Ammon's horn (tissue), 1 donor: Measurements from ENCODE around the gene PCSK4.
A peak's percentile ranks its signal among the peaks of the same experiment; 100 is the strongest.
"Not testable (repeated sequence)": the region's sequence is repeated elsewhere in the genome, so short reads cannot be mapped to it uniquely, and the experiment has no call there.

Experiments used
- DNase-seq: peaks from one replicate; pipeline ENCODE4 v3.0.0-alpha.2; 2016; ENCODE audit warnings: low spot score

Gene PCSK4

DNA sequence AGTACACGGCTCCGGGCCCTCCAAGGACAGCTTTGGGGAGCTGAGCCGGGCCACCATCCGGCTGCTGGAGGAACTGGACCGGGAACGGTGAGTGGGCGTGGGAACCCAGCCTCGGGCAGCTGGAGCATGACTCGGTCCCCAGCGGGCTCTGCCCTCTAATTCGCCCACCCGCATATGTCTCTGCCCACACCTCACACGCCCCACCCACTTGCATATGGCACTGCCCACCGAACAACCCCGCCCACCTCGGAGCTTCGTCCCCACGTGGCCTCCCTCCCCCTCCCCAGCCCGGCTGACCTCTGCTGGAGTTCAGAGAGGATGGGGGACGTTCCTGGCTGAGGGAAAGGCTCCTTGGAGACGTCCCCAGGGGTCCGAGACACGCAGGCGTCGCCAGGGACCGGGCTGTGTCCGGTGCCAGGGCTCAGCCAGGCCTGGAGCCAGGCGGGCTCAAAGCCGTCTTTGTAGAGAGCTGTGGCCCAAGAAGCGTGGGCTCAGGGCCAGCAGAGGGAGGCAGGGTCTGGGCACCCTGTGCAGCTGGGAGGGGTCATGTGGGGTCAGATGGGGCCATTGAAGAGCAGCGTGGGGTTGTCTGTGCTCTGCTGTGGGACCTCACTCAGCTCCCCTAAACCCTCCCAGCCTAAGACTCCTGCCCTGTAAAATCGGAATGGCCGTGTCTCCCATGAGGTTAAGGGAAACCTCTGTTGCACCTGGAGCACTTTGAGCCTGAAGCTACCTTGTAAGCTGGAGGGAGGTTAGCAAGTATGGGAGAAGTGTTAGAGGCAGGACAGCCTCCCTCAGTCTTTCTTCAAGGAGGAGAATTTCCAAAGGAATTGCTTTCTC lies 36.4 kb downstream of the PCSK4 start:
- peak; percentile 98 for DNase-seq

DNA sequence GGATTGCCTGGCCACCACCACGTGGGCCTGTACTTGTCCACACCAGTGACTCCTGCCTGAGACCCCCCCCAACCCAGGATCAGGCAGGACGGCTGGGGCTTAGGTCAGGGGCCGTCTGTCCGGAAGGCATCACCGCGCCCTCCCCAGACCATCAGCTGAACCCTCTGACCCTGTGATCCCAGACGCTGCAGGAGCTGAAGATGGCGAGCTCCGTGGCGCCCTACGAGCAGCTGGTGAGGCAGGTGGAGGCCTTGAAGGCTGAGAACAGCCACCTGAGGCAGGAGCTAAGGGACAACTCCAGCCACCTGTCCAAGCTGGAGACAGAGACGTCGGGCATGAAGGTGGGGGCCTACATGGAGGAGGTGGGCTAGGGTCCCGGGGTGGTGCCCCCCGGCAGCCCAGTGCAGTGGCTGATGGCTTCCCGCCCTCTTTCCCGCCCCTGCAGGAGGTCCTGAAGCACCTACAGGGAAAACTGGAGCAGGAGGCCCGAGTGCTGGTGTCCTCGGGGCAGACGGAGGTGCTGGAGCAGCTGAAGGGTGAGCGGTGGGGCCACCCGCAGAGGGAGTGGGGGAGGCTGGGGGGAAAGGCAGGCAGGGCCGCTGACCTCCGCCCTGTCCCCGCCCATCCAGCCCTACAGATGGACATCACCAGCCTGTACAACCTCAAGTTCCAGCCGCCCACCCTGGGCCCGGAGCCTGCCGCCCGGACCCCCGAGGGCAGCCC lies 37.2 kb downstream of the PCSK4 start:
- DNase-seq, result no peak

DNA sequence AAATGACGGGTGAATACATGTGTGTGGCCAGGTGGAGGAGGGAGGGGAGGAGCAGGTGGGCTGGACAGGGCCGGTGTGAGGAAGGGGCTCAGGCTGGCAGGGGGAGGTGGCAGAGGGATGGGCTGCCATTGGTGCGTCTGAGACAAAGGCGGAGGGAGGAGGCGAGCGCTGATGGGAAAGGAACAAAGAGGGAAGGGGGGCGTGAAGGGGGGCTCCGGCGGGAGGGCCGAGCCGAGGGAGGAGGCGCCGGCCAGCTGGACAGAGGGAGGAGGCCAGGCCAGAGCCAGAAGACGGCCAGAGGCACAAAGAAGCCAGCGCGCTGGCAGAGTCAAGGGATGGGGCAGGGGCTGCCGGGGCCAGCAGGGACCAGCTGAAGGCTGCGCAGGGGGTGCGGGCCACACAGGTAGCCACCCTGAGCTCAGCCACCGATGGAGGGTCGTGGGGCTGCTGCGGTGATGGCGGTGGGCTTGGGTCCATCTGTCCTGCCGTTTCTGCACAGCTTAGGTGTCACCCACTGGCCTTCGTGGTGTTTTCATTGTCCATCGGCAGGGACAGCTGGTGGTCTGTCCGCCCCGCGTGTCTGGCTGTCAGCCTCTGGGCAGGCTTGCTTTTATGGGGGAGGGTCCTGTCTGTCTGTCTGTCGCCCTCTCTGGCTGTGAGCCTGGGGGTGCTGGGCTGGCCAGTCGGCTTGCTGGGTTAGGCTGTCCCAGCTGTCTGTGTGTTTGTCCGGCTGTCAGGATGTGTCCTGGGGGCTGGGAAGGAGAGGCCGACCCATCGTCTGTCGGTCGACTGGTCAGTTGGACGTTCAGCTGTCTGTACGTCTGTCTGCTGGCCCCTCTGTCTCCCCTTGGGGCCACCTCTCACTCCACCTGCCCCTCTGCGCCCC lies 38.0 kb downstream of the PCSK4 start:
- DNase-seq, result peak; percentile 90

GRCh38 chr19:1450735-1451731 lies 39.1 kb downstream of the PCSK4 start:
- DNase-seq, result no peak

DNA sequence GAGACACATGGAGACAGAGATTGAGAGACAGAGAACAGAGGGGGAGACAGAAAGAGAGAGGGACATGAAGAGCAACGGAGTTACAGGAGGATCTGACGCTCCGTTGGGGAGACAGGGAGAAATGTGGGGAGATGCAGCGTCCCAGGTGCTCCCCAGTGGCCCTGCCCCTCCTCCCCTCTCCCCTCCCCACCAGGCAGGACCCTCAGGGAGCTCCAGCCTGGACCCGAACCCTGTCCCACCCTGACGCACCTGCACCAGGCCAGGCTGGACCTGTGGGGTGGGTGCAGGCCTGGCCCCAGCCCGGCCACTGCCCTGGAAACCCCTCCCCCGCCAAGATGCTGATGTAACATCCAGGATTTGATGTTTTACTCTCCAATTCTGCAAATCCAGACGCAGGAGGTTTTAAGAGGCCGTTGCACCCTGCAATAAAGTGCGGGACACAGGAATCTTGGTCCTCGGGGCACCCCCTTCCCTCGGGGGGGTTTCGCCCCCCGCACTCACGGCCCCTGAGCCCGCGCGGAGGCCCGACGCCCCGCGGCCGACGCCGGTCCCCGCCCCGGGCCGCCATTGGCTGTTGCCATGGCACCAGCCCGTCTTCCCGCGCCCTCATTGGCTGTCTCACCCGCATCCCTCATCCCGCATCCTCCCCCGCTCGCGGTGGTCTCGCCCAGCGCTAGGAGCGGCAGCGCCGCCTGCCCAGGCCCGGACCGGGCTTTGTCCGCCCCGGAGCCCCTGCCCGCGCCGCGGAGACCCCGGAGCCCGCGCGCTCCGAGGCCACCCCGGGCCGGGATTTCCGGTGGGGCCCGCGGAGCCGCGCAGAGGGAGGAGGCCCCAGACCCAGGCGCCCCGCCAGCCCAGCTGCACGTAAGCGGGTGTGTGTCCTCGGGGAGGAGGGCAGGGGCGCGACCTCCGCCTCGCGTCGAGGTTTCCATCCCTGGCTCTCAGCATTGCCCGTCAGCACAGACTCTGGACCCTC lies 40.4 kb downstream of the PCSK4 start, which contains the start of gene APC2:
TSS of gene APC2 (plus strand) at position 655 of the 976 bp plus-strand sequence. CDS start 2,881 bp downstream, outside the sequence.
- DNase-seq, result peak; percentile 90

DNA sequence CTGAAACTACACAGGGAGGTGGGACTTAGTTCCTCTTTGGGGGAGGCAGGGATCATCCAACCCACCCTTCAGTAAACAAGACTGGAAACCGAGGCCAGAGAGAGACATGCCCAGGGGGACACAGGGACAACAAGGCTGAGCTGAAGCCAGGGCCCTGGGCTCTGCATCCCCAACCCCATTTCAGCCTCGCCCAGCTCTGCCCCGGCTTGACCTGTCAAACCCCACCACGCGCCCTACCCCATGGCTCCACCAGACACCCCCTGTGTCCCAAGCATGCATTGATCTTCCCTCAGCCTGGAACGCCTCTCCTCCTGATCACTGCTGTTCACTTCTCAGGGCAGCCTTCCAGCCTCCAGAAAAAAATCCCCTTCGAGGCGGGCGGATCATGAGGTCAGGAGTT lies 42.2 kb downstream of the PCSK4 start:
- no peak for DNase-seq

DNA sequence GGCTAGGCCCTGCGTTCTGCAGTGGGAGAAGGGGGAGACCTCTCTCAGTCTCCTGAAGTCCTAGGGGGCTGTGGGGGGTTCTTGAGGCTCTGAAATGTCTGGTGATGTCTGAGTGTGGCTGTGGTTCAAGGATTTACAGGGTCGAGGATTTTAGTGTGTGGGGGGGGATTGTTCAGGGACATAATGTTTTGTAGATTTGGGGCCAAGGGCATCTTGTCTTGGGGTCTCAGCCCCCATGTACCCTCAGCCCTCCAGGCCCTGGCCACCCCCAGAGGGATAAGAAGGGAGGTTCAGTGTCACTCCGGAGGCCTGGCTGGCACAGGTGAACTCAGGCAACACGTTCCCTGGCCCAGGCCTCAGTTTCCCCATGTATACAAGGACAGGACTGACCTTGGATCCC lies 42.6 kb downstream of the PCSK4 start:
- no peak for DNase-seq

DNA sequence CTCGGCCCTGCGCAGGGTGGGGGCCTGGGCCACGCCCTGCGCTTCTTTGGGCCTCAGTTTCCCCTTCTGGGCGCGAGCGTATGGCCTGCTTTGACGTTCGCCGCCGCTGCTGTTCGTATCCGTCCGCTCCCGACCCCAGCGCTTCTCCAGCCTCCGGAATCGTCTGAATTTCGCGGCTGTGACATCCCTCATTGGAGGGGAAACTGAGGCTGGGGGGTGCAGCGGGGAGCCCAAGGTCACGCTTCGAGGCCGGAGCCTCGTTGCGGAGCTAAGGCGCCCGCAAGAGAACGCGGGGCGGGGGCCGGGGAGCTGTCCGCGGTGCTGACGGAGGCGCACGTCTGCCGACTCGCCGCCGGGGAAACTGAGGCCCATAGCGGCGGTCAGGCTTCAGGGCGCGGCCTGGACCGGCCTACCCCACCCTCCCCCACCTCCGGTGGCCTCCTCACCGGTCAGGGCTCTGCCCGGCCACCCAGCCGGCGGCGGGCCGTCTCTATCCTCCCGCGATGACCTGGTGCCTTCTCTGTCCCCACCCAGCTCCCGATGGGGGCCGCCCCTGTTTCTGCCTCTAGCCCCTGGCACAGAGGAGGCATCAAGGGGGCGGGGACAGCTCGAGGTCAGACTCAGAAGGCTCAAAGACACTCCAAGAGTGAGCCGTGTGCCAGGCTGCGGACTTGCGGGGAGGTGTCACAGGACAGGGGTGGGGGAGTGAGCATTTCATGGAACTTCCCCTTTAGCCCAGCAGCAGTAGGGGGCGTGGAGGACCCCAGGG lies 43.3 kb downstream of the PCSK4 start:
- DNase-seq, result no peak

DNA sequence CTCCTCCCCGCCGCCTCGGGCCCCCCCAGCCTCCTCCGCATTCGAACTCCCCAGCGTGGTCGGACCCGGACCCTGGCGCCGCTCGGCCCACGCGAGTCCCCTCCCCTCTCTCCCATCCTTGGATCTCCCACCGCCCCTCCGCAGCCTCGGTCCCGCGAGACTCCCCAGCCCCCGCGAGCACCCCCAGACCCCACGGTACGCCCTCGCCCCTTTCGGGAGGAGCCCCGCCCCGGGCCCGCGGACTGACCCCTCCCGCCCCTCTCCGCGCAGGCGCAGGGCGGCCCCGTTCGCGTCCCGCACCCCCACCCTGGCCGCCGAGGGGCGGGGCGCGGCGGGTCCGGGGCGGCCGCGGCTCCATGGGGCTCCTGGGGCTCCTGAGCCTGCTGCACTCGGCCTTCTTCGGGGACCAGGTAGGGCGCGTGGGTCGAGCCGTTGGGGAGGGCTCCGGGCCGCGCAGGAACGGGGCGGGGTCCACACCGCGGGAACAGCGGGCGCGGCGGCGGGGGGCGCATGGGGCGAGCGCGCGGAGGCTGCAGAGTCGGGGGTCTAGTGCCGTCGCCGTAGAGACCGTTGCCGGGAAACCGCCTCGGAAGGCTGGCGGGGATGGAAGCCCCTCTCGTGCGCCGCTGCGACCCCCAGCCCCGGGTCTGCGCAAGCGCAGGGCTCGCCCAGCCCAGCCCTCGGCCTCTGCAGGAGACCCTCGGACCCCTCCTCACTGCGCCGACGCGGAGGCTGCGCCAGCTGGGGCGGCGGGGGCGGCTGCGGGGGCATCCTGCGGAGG lies 44.0 kb downstream of the PCSK4 start:
- DNase-seq, result no peak

DNA sequence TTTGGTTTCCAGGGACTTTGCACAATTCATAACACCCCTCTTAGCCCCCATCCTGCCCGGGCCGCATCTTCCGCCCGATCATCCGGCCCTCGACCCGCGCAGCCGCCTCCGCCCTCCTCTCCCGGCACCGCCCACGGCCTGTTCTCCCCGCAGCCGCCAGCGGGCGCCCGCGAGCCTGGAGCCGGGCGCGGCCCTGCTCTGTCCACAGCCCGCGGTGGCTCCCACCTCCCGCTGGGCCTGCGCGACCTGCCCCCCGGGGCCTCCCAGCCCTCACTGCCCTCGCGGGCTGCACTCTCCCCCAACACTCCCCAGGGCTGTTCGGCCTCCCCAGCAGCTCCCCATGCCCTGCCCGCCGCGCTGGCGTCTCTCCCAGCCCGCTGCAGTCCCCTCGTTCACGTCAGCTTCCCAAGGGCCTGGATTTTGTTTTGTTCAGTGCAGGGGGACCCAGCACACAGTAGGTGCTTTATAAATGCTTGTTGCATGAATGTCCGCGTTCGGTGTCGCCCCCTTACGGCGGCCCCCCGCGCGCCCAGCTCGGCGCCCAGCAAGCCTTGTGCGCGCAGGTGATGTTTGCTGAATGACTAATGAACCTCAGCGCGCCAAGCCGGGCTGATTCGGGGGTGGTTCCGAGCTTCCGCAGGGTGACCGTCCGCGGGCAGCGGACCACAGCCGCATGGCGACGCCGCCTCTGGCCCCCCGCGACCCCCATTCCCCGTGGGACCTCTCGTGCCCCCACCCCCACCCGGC lies 44.8 kb downstream of the PCSK4 start:
- DNase-seq, result peak; percentile 70

GRCh38 chr19:1441677-1442438 lies 48.3 kb downstream of the PCSK4 start:
- no peak for DNase-seq

DNA sequence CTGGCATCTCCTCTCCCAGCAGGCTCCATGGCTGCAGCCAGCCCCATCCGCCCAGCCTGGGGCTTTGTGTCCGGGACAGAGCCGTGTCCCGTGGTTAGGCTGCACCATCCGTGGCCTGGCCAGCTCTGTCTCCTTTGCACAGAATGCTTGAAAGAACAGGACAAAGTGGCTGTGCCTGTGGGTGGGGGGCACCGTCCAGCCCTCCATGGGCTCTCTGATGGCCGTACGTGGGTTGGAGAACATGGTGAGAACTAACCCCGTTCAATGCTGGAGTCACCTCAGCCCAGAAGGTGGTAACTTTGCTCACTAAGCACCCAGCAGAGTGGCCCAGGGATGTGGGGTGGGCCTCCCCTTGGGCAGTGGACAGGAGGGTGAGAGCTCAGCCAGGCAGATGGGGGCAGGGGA lies 49.1 kb downstream of the PCSK4 start:
- no peak for DNase-seq

DNA sequence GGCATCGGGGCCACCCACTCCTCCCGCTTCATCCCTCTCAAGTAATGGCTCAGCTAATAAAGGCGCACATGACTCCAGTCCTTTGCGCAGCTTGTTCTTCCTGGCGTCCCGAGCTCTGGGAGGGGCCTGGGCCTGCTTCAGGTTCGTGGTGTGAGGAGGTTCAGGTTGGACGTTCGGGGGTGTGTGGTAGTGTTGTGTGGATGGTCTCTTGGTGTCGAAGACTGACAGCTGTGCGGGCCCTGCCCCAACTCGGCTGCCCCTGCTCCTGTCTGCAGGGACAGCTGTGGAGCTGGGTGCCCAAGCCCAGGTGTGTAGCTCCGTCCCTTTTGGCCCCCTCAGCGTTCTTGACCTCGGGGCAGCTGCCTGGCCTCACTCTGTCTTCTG lies 49.7 kb downstream of the PCSK4 start:
- no peak for DNase-seq

GRCh38 chr19:1439525-1440417 lies 50.4 kb downstream of the PCSK4 start:
- DNase-seq, result not testable (repeated sequence)

GRCh38 chr19:1438933-1439354 lies 51.2 kb downstream of the PCSK4 start:
- DNase-seq, result no peak
